IPS-NIHi11 (cell line): Measurements from ENCODE around the gene RAD51B.

ENCODE experiments used
- DNase-seq: peaks from one replicate; pipeline ENCODE4 v3.0.0; 2012; ENCODE audit warnings: mixed read lengths, low spot score

RAD51B gene

DNA sequence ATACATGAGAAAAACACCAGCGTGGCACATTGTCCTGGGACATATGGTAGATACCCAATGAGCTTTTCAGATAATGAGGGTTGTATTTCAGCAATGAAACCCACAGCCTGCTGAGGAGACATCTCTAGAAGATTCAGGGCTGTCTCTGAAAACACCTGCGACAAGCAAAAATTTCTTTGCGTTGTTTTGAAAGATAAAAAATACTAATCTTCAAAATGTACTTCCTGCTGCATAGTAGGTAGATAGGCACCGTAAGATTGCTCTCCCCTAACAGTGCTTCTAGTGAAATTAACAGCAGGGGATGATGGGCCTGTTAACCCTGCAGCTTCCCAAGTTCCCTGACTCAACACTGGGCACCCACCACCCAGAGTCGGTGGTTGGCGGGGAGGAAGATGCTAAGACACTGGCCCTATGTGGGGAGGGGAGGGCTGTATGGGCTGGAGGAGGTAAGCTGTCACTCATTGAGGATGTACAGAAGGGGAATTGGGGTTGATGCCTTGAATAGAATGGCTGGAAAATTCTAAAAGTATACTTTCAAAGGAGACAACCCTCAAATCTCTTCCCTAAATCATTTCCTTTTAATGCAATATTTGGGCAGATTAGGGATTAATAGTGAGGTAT lies 953.3 kb downstream of the RAD51B start:
- no peak for DNase-seq

DNA sequence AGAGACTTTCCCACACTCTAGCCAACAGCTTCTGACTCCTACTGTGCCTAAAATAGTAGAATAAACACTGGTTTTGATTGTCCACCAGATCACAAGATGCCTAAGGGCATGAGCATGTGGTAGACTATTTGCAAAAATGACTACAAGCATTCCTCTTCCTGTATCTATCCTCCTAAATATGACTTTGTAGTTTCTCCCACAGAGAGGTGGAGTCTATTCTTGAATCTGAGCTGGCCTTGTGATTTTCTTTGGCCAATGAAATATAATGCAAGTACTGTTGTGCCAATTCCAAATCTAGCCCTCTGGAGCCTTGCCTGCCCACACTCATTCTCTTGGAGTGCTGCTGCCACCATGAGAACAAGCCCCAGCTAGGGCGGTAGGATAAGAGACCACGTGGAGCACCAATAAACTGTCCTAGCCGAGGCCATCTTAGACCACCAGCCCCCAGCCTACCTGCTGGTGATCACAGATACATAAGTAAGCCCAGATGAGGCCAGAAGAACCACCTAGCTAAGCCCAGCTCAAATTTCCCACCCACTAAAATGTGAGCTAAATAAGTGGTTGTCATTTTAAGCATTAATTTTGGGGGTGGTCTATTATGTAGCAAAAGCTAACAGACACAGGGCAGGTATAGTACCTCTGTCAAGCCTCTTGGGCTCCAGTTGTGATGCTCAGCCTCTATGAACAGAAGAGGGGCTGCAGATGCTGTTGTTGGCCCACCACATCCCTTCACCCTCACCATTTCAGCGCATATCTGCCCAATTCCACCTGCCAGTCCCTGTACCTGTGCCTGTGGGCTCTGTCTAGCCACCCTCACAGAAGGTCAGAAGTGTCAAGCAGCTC lies 955.4 kb downstream of the RAD51B start:
- DNase-seq: no peak

DNA sequence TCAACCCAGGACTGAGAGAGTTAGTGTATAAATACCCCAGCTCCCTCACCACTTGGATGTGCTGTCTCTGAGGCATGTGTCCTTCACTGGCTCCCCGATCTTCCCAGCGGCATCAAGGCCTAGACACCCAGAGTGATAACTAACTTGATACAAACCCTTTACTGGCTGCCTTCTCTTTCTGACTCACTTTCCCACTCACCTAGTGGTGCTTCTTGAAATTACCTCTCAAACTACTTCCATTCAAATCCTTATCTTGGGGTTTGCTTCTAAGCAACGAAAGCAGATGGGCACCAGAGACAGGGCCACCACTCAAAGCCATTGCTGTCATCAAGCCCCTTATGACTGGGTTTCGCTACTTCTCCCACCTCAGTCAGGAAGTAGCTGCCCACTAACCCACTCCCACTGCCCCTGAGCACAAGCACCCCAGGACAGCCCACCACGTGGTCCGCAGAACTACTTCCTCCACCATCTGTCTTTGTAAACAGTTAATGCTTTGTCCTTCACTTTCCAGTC lies 956.1 kb downstream of the RAD51B start:
- no peak for DNase-seq

DNA sequence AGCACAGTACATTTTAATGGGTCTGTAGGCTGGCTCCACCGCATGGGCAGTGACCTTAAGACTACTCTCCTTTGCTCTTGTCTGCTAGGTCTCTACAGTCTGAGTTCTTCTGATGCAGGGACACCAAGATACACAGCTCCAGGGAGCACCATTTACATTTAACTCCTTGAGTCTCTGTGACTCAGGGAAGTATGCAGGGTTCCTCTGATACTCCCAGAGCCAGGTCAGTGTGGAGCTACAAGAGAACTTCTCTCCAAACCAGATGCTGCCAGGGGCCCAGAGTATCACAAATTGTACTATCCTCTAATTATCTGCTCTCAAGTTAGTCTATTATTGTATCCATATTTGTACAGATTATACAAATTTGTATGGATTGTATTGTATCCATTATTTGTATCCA lies 958.1 kb downstream of the RAD51B start:
- no peak for DNase-seq
